CD4-positive, alpha-beta T cell treated with Interleukin-2 at 100 ng/mL for 4 hours (primary cell): ENCODE measurements around the gene PEX7.
A peak's percentile ranks its signal among the peaks of the same experiment; 100 is the strongest.
"Not testable (repeated sequence)": the region's sequence is repeated elsewhere in the genome, so short reads cannot be mapped to it uniquely, and the experiment has no call there.

Experiments used
- DNase-seq: peaks from one replicate; pipeline ENCODE4 v3.0.0-alpha.2; 2020; ENCODE audit warnings: low spot score

Gene PEX7

GRCh38 chr6:136840276-136841001 lies 18.0 kb downstream of the PEX7 start:
- DNase-seq, result no peak

DNA sequence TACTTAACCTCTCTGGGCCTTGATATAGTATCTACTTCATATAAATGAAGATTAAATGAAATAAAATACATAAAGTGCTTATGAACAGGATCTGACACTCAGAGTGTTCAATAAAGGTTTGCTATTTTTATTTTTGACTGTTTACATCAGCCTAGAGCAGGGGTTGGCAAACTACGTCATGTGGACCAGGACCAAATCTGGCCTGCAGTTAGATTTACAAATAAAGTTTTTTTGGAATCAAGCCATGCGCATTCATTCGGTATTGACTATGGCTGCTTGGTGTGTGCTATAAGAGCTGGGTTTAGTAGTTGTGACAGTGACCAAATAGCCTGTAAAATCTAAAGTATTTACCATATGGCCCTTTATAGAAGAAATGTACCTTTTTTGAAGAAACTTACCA lies 20.8 kb downstream of the PEX7 start:
- no peak for DNase-seq

DNA sequence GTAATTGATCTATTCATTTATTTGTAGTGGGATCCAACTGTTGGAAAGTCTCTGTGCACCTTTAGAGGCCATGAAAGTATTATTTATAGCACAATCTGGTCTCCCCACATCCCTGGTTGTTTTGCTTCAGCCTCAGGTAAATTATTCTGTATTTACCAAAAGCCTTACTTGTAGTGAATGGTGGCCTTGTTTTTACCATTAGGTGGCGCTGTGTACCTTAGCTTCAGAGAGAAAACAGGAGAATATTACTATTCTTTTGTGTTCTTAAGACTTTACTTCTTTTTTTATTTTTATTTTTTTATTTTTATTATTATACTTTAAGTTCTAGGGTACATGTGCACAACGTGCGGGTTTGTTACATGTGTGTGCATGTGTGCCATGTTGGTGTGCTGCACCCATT lies 23.7 kb downstream of the PEX7 start:
- peak; percentile 51 for DNase-seq

DNA sequence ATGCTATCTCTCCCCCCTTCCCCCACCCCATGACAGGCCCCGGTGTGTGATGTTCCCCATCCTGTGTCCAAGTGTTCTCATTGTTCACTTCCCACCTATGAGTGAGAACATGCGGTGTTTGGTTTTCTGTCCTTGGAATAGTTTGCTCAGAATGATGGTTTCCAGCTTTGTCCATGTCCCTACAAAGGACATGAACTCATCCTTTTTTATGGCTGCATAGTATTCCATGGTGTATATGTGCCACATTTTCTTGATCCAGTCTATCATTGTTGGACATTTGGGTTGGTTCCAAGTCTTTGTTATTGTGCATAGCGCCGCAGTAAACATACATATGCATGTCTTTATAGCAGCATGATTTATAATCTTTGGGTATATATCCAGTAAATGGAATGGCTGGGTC lies 24.1 kb downstream of the PEX7 start:
- DNase-seq, result not testable (repeated sequence)

- DNase-seq, result not testable (repeated sequence)
These were observed 27.7 kb downstream of the PEX7 start for GRCh38 chr6:136849979-136850563.

GRCh38 chr6:136859430-136859829 lies 37.0 kb downstream of the PEX7 start:
- no peak for DNase-seq

GRCh38 chr6:136860043-136860442 lies 37.7 kb downstream of the PEX7 start:
- no peak for DNase-seq

DNA sequence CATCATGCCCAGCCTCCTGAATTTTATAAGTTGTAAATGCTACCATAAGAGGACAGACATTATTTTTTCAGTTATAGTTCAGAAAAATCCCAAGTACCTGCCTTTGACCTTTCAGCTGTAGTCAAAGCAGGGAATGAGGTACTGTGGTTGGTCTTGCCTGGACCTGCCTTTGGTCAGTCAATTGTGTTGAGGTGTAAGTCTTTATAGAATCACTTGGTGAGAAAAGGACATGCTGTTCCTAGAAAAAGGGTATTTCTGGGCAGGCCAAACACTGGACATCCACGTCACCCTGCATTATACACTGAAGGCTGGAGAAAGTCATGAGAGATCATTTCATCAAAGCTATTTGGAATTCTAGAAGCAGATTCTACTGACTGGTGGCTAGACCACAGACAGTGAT lies 40.3 kb downstream of the PEX7 start:
- no peak for DNase-seq

GRCh38 chr6:136863752-136864151 lies 41.4 kb downstream of the PEX7 start:
- DNase-seq, result no peak

GRCh38 chr6:136864676-136865075 lies 42.3 kb downstream of the PEX7 start:
- no peak for DNase-seq

GRCh38 chr6:136866872-136867416 lies 44.6 kb downstream of the PEX7 start:
- DNase-seq, result no peak

- DNase-seq, result no peak
These were observed 47.1 kb downstream of the PEX7 start for GRCh38 chr6:136869451-136869850.

DNA sequence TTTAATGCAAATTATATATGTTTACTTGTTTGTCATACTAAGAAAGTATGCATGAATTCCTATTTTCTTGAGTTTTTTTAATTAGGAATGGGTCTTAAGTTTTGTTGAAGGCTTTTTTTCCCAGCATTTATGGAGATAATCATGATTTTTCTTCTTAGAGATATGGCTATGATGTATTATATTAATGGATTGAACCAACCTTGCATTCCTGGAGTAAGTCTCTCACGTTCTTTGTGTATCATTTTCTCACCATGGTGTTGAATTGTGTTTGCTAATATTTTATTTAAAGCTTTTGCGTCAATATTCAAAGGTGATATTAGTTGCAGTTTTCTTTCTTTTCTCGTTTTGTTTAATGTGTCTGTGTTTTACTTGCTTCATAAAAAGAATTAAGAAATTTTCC lies 51.4 kb downstream of the PEX7 start:
- DNase-seq, result no peak

- DNase-seq, result not testable (repeated sequence)
These were observed 54.1 kb downstream of the PEX7 start for GRCh38 chr6:136876469-136876868.

DNA sequence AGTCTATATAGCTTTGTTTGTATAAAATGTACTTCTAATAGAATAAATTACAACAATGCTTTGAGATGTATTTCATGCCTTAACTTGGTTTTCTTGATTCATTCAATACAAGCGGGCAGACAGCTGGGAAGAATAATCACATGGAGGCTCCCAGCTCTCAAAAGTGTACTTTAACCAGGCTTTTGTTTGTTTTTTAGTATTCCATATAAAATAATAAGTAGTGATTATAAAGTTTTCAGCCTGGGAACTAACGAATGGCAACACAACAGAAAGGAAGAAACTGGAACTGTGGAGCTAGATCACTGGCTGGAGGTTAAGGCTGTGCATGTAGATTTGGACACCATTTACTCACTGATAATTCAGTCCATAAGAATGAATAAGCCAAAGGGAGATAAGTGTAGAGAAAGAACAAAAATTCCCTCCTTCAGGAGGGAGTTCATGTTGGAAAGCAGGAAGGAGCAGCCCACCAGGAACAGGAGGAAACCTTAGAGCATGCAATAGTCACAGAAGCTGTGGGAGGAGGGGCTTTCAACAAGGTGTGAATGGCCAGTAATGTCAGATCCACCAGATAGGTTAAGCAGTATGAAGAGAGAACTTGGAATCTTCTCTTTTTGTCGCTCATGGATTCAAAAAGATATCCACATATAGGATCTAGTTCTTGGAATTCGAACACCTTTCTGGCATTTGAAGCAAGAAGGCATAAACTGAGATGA lies 58.5 kb downstream of the PEX7 start:
- DNase-seq, result no peak

DNA sequence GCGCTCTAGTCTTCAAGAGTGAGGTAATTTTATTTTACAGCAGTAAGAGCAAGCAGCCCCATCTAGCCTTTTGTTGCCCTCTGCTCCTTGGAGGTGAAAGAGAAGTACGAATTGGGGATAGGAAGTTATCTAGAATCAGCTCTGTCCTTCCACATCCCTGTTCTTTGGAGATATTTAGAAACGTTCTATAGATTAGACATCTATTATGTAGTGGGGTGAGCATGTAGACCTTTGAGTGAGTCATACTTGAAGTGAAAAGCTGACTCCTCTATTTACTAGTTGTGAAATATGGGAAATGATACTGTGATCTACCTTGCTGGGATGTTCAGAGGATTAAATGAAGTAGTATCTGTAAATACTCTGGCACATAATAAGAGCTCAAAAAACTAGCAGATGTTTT lies 63.7 kb downstream of the PEX7 start:
- no peak for DNase-seq

DNA sequence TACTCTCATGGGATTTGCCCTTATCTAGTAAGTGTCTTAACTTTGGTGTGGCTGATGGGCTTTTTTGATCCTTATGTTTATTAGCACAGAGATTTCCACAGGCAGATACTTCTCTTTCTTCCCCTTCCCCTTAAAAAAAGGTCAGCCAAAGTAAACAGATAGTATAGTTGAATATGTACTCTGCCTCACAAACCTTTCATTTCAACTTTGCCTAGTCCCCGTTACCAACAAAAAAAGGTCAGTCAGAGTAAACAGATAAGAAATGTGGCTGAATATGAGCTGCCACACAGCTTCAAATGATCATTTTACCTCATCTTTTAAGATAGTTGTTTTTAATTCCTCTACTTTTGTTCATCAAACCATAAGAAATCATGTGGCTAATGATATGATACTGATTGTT lies 65.6 kb downstream of the PEX7 start:
- no peak for DNase-seq

- no peak for DNase-seq
These were observed 67.1 kb downstream of the PEX7 start for GRCh38 chr6:136889271-136890193.

GRCh38 chr6:136890194-136890839 lies 67.9 kb downstream of the PEX7 start:
- DNase-seq, result no peak

DNA sequence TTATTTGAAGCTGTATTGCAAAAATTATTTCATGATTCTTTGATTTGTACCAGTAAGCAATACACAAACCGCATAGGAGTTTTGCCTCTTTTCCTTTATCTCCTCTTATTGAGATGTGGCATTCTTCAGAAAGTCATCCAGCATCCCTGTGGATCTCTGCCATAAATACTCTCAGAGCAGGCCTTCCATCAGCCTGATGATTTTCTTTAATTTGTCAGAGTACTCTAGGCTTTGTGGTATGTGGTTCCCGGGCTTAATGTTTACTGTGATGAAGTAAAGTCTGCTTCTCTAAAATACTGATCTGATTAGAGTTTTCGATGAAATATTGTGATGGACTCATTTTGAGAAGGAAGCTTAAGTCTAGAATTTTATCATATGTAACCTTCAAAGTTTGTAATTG lies 68.6 kb downstream of the PEX7 start:
- no peak for DNase-seq

DNA sequence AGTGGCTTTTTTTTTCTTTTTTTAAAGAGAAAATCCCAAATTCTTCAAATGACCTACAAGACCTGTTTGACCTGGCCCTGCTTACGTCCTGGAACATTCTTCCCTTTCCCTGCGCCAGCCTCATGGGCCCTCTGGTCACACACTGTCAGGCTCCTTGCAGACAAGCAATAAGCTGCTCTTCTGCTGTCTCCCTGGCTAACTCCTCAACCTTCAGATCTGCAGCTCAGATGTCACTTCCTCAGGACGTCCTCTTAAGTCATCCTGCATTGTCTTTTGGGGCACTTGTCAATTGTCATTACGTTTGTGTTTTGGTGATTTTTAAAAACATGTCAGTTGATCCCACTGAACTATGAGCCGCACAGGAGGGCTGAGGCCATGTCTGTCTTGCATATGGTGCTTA lies 70.8 kb downstream of the PEX7 start:
- DNase-seq, result no peak

DNA sequence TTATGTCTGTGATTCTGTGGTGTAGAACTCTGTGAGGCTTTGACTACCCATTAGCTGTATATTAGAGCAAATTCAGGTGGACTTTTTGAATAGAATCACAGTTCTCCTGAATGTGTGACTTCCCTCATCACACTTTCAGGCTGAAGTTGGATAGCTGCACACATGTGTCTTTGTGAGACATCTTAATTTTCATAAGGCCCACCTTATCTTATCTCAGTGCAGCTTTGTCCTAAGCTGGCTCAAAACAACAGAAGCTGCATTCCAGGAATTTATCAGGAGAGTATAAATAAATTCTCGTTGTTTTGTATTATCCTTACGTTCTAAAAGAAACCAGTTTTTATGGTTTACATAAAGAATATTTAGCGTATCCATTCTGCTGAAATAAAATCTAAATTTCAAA lies 73.5 kb downstream of the PEX7 start:
- DNase-seq, result no peak
